H1 (cell line): Measurements from ENCODE around the gene AIMP1. TPM values are rescaled to one million over a fixed set of nuclear protein-coding genes. Genes with fewer than 3 reads are reported as not detected.

Experiments used
- CTCF ChIA-PET: fragments of 300-600 bp; sonication (Branson Sonifier 250); formaldehyde crosslinking; loops from one replicate; lab custom pipeline; 2021; ENCODE audit not compliant: partially characterized antibody; lab: Charles Lee
- POLR2A ChIA-PET: fragments of 300-600 bp; sonication (Branson Sonifier 250); formaldehyde crosslinking; loops from one replicate; lab custom pipeline; 2021; ENCODE audit warnings: inconsistent platforms; ENCODE audit not compliant: partially characterized antibody; lab: Charles Lee
- DNase-seq, 2 experiments: peaks; one replicate each; pipeline versions ENCODE4 v3.0.0 to v3.0.0-alpha.2; 2010 to 2022; ENCODE audit warnings: low spot score in 2 of 2, low read depth in 1 of 2, mixed read lengths in 1 of 2
- FAIRE-seq: peaks from 2 replicates; lab custom pipeline; 2011; peaks lifted over from hg19 to GRCh38; lab: Jason Lieb, UNC
- H2AFZ ChIP-seq: 2 replicates; pipeline ENCODE4 v1.8.1; 2012; ENCODE audit warnings: low read length, inconsistent platforms
- H2AK5ac ChIP-seq: 2 replicates; pipeline ENCODE4 v1.6.1; 2013; ENCODE audit warnings: low read depth, low read length
- H2BK120ac ChIP-seq: replicated peaks from 2 replicates; pipeline ENCODE3; 2013; ENCODE audit warnings: low read depth, low read length, inconsistent platforms
- H2BK12ac ChIP-seq: 2 replicates; pipeline ENCODE4 v1.6.1; 2013; ENCODE audit warnings: low read depth, low read length
- H2BK15ac ChIP-seq: 2 replicates; pipeline ENCODE4 v1.6.1; 2013; ENCODE audit warnings: low read length
- H2BK20ac ChIP-seq: 2 replicates; pipeline ENCODE4 v1.6.1; 2013; ENCODE audit warnings: low read length
- H2BK5ac ChIP-seq: 2 replicates; pipeline ENCODE4 v1.6.1; 2013; ENCODE audit warnings: low read depth, low read length
- H3K14ac ChIP-seq: 2 replicates; pipeline ENCODE4 v1.6.1; 2013; ENCODE audit warnings: inconsistent platforms; ENCODE audit not compliant: insufficient read length
- H3K18ac ChIP-seq: 2 replicates; pipeline ENCODE4 v1.6.1; 2013; ENCODE audit warnings: low read length; ENCODE audit errors: extremely low read depth
- H3K23ac ChIP-seq: 2 replicates; pipeline ENCODE4 v1.6.1; 2013; ENCODE audit warnings: inconsistent platforms; ENCODE audit not compliant: insufficient read length
- H3K23me2 ChIP-seq: 2 replicates; pipeline ENCODE4 v1.6.1; 2013; ENCODE audit warnings: low read depth, low read length
- H3K27ac ChIP-seq: 2 replicates; pipeline ENCODE4 v1.6.1; 2011; ENCODE audit warnings: low read depth, low read length, inconsistent platforms
- H3K27me3 ChIP-seq, 4 experiments: replicated peaks in 1 of 4; 1 replicate in 1 of 4; 2 replicates in 3 of 4; pipeline versions ENCODE4 v1.6.1 to v1.8.1; 2011 to 2013; ENCODE audit warnings: low read length in 3 of 4, mild to moderate bottlenecking in 3 of 4, inconsistent platforms in 2 of 4, mixed read lengths in 2 of 4, moderate library complexity in 1 of 4; ENCODE audit not compliant: control insufficient read depth in 3 of 4, insufficient read depth in 3 of 4; ENCODE audit errors: extremely low read depth in 1 of 4
- H3K36me3 ChIP-seq, 4 experiments: 2 replicates each; pipeline versions ENCODE4 v1.6.1 to v1.8.1; 2011 to 2013; ENCODE audit warnings: mild to moderate bottlenecking in 4 of 4, low read length in 3 of 4, moderate library complexity in 2 of 4, control low read depth in 1 of 4, inconsistent platforms in 1 of 4; ENCODE audit not compliant: insufficient read depth in 4 of 4, control insufficient read depth in 2 of 4
- H3K4ac ChIP-seq: replicated peaks from 2 replicates; pipeline ENCODE3; 2013; ENCODE audit warnings: low read length, low read depth, mixed read lengths, inconsistent platforms; ENCODE audit not compliant: insufficient read length
- H3K4me1 ChIP-seq, 4 experiments: replicated peaks in 1 of 4; 1 replicate in 1 of 4; 2 replicates in 3 of 4; pipeline versions ENCODE4 v1.6.1 to v1.8.1; 2011 to 2013; ENCODE audit warnings: low read length in 3 of 4, inconsistent platforms in 2 of 4, mixed read lengths in 1 of 4; ENCODE audit not compliant: insufficient read depth in 4 of 4, control insufficient read depth in 3 of 4
- H3K4me2 ChIP-seq, 2 experiments: 2 replicates each; pipeline versions ENCODE4 v1.6.1 to v1.8.1; 2011 to 2013; ENCODE audit warnings: low read depth in 2 of 2, low read length in 2 of 2, control low read depth in 1 of 2, inconsistent platforms in 1 of 2, mild to moderate bottlenecking in 1 of 2; ENCODE audit not compliant: insufficient read depth in 1 of 2
- H3K4me3 ChIP-seq, 4 experiments: fragments of 200-600, 300-600 bp in 1 of 4; sonication (generic), shearing (Covaris generic), sonication (Bioruptor Twin) in 1 of 4; 2 replicates each; pipeline versions ENCODE4 v1.5.1 to v1.8.1; 2011 to 2016; ENCODE audit warnings: low read length in 4 of 4, low read depth in 3 of 4, control low read depth in 2 of 4, inconsistent platforms in 2 of 4, mild to moderate bottlenecking in 2 of 4, mixed read lengths in 1 of 4, moderate library complexity in 1 of 4; ENCODE audit not compliant: insufficient read depth in 2 of 4; ENCODE audit errors: extremely low read depth in 1 of 4
- H3K56ac ChIP-seq: replicated peaks from 2 replicates; pipeline ENCODE3; 2013; ENCODE audit warnings: low read depth, mild to moderate bottlenecking, mixed read lengths, low read length, inconsistent platforms; ENCODE audit not compliant: insufficient read length
- H3K79me1 ChIP-seq: 2 replicates; pipeline ENCODE4 v1.6.1; 2013; ENCODE audit warnings: low read depth, low read length, control low read depth
- H3K79me2 ChIP-seq, 2 experiments: 2 replicates each; pipeline versions ENCODE4 v1.6.1 to v1.8.1; 2012 to 2013; ENCODE audit warnings: low read length in 2 of 2, mild to moderate bottlenecking in 2 of 2, inconsistent platforms in 1 of 2; ENCODE audit not compliant: insufficient read depth in 2 of 2, control insufficient read depth in 1 of 2
- H3K9ac ChIP-seq, 4 experiments: replicated peaks in 1 of 4; 1 replicate in 1 of 4; 2 replicates in 3 of 4; pipeline versions ENCODE4 v1.6.1 to v1.8.1; 2011 to 2013; ENCODE audit warnings: low read depth in 3 of 4, low read length in 3 of 4, control low read depth in 2 of 4, mild to moderate bottlenecking in 2 of 4, moderate library complexity in 2 of 4, inconsistent platforms in 1 of 4; ENCODE audit errors: extremely low read depth in 1 of 4
- H3K9me3 ChIP-seq, 2 experiments: 2 replicates each; pipeline versions ENCODE4 v1.6.1 to v1.8.1; 2012 to 2013; ENCODE audit warnings: mild to moderate bottlenecking in 2 of 2, moderate library complexity in 2 of 2, control low read depth in 1 of 2, inconsistent platforms in 1 of 2, low read depth in 1 of 2, low read length in 1 of 2, mixed read lengths in 1 of 2; ENCODE audit not compliant: insufficient read depth in 2 of 2
- H4K20me1 ChIP-seq, 2 experiments: replicated peaks in 1 of 2; 2 replicates each; pipeline versions ENCODE3 to v1.8.1; 2011 to 2013; ENCODE audit warnings: inconsistent platforms in 2 of 2, low read length in 2 of 2, mild to moderate bottlenecking in 1 of 2; ENCODE audit not compliant: insufficient read depth in 2 of 2, control insufficient read depth in 1 of 2
- H4K5ac ChIP-seq: 2 replicates; pipeline ENCODE4 v1.6.1; 2013; ENCODE audit warnings: low read length, low read depth, mixed read lengths, inconsistent platforms; ENCODE audit not compliant: insufficient read length
- H4K8ac ChIP-seq: 2 replicates; pipeline ENCODE4 v1.8.0; 2013; ENCODE audit warnings: mild to moderate bottlenecking, moderate library complexity, low read length, inconsistent platforms; ENCODE audit not compliant: insufficient read depth; ENCODE audit errors: extremely low read depth
- H4K91ac ChIP-seq: replicated peaks from 2 replicates; pipeline ENCODE3; 2013; ENCODE audit warnings: low read length, mixed read lengths, inconsistent platforms; ENCODE audit not compliant: insufficient read length
- EP300 ChIP-seq, 2 experiments: IDR thresholded peaks; 1 replicate in 1 of 2; 2 replicates in 1 of 2; pipeline ENCODE4 v1.6.1; 2011 to 2012; ENCODE audit warnings: low read depth in 2 of 2, low read length in 2 of 2, mild to moderate bottlenecking in 2 of 2, borderline replicate concordance in 1 of 2, inconsistent platforms in 1 of 2, moderate library complexity in 1 of 2
- FOSL1 ChIP-seq: IDR thresholded peaks from 2 replicates; pipeline ENCODE4 v1.6.1; 2011; ENCODE audit warnings: mild to moderate bottlenecking, low read depth, low read length, moderate library complexity; ENCODE audit not compliant: insufficient read depth
- KDM1A ChIP-seq: fragments of 200-600, 300-600 bp; sonication (generic); IDR thresholded peaks from 2 replicates; pipeline ENCODE4 v1.7.1; 2016; ENCODE audit warnings: mild to moderate bottlenecking, low read length, borderline replicate concordance
- TBP ChIP-seq: IDR thresholded peaks from 2 replicates; pipeline ENCODE4 v1.6.1; 2011; ENCODE audit warnings: low read depth, low read length, improper control_type of control experiment
- WGBS, 2 experiments: shearing (Covaris generic) in 1 of 2; methylation state at CpG; one replicate each; pipeline versions ENCODE4 v1.1.6 to v1.1.7; 2013 to 2015; ENCODE audit warnings: low lambda C conversion rate in 2 of 2, mixed read lengths in 2 of 2, inconsistent platforms in 1 of 2, low coverage in 1 of 2, missing lambda C conversion rate in 1 of 2; ENCODE audit not compliant: insufficient replicate concordance in 2 of 2, insufficient coverage in 1 of 2, insufficient read length in 1 of 2; ENCODE audit errors: extremely low coverage in 1 of 2, missing lambda C conversion rate in 1 of 2; 5-methylcytosine and 5-hydroxymethylcytosine counted together
- polyA plus RNA-seq, 7 experiments: library from polyadenylated mRNA; depleted of rRNA in 3 of 7; stranded (reverse) in 5 of 7; unstranded in 2 of 7; fragments of >200 nt in 5 of 7; fragments of 200-250 nt in 2 of 7; gene quantifications; 1 replicate in 5 of 7; 2 replicates in 1 of 7; 4 replicates in 1 of 7; pipeline versions ENCODE4 v1.2.1 to v1.2.3, GENCODE V29; 2011 to 2013; ENCODE audit warnings: missing spikeins in 2 of 7, mixed read lengths in 2 of 7
- total RNA-seq: library from RNA; stranded (reverse); fragmentation: NEBNext Ultra II Directional; extraction: Animal tissue kit (Norgen Biotek cat#: 25700); gene quantifications from 2 replicates; pipeline ENCODE4 v1.2.1, GENCODE V29; 2021

AIMP1 gene
- total and polyA plus RNA-seq, 2 of the 8 experiments (the other 6 are each of a cell fraction or from before 2014, with no cell fraction given), result 7.9 to 54.6 TPM

- Histone ChIP-seq H3K9ac (no peak overlapping the region), H2BK120ac (no peak overlapping the region), H3K4me1 (no peaks in the 10 kb centered on the region), H3K18ac (no peak overlapping the region), H3K27me3 (no peaks in the 10 kb centered on the region), H3K23ac (no peak overlapping the region), H3K36me3 (peaks cover 0 to 11% (median 2%) of the 10 kb centered on the region in 4 experiments; a peak in 2 of 8 replicates), H3K27ac (no peak overlapping the region), H2BK15ac (no peak overlapping the region), H2AFZ (no peak overlapping the region), H2AK5ac (no peak overlapping the region), H4K20me1 (no peaks in the 10 kb centered on the region), H3K4me3 (peak overlapping the region in 1 of 4 experiments; percentile 88; a peak in 2 of 8 replicates), H3K4me2 (peak overlapping the region; percentile 85 to 98; a peak in 2 of 4 replicates), H3K79me2 (peaks cover 5 to 60% of the 10 kb centered on the region in 2 experiments; a peak in 3 of 4 replicates), H3K9me3 (peaks cover 0 to 10% of the 10 kb centered on the region in 2 experiments; a peak in 1 of 4 replicates), H4K5ac (no peak overlapping the region), H2BK20ac (no peak overlapping the region), H3K79me1 (peaks cover 2% of the 10 kb centered on the region; the same call in 1 of the 2 replicates), H3K4ac (no peak overlapping the region), H2BK12ac (no peak overlapping the region), H4K8ac (no peak overlapping the region), H4K91ac (no peak overlapping the region), H3K23me2 (peaks cover 10% of the 10 kb centered on the region; the same call in 1 of the 2 replicates), H3K14ac (no peak overlapping the region)
- DNase-seq (no peak), FAIRE-seq (no peak)
- ChIA-PET CTCF (no interaction called here), POLR2A (no interaction called here)
- WGBS, 2 experiments, result 88% methylated on average over 1 of the region's 1 CpG; no CpG with 5 or more reads in 1 of the 2 experiments
- TF ChIP-seq KDM1A, result no peak
- TF ChIP-seq TBP, result no peak
- no peak for TF ChIP-seq FOSL1
- no peak for TF ChIP-seq EP300 (IDR thresholded peaks at IDR 0.05; ENCODE audit: borderline replicate concordance in 1 of 2, low read depth in 2 of 2, low read length in 2 of 2)
- TF ChIP-seq, all 59 proteins: peak for 0
- Histone ChIP-seq H3K56ac (no peak overlapping the region), H2BK5ac (no peak overlapping the region)
These were observed 1.5 kb downstream of the AIMP1 start for GRCh38 chr4:106317815-106318214.
